IMR-90 (cell line): ENCODE results near the gene TBC1D17.

Source experiments
- CEBPB ChIP-seq: IDR thresholded peaks from 2 replicates; pipeline ENCODE4 v1.6.1; 2012; ENCODE audit warnings: low read depth, low read length, improper control_type of control experiment
- FOS ChIP-seq: fragments of 150-350 bp; IDR thresholded peaks from 2 replicates; pipeline ENCODE4 v1.6.1; 2016; ENCODE audit warnings: low read depth, low read length
- MAFK ChIP-seq: IDR thresholded peaks from 2 replicates; pipeline ENCODE4 v1.6.1; 2012; ENCODE audit warnings: low read depth, low read length, improper control_type of control experiment
- POLR2A ChIP-seq: IDR thresholded peaks from 2 replicates; pipeline ENCODE4 v1.6.1; 2012; ENCODE audit warnings: mild to moderate bottlenecking, low read depth, low read length
- RCOR1 ChIP-seq: IDR thresholded peaks from 2 replicates; pipeline ENCODE4 v1.6.1; 2012; ENCODE audit warnings: mild to moderate bottlenecking, low read length, improper control_type of control experiment; ENCODE audit not compliant: insufficient replicate concordance
- RFX5 ChIP-seq: IDR thresholded peaks from 2 replicates; pipeline ENCODE4 v1.8.0; 2012; ENCODE audit warnings: low read depth, mild to moderate bottlenecking, low read length, moderate library complexity
- TF ChIP-seq, protein P1 (sequence below): conservative IDR thresholded peaks from 2 replicates; pipeline ENCODE4 v1.5.1; 2012; ENCODE audit warnings: mild to moderate bottlenecking, low read depth, low read length, improper control_type of control experiment

DNA sequence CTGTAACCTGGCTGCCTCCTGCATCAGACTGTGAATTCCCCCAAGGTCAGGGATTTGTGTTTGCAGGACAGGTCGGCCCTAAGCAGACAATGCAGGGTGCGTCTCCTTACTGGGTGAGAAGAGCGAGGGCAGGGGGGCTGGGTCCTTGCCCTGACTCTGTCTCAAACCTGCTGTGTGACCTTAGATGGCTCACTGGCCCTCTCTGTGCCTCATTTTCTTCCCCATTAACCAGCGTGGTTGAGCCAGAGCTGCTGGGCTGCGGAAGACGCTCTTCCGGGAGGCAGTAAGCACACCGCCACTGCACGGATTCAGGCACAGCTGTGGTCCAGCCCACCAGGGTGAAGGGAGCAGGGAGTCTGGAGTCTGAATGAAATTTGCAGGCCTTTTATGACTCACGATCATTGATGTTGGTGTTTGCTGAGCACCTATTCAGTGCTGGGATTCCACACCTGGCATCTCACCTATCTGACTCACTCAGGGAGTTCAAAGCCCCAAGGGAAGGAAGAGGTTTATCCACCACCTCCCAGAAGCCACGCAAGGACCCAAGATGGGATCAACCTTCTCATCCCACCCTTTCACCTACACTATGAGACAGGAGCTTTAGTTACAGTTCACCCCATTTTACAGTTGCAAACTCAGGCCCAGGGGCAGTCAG is 2.9 kb upstream of the TBC1D17 start:
- TF ChIP-seq, protein P1, sequence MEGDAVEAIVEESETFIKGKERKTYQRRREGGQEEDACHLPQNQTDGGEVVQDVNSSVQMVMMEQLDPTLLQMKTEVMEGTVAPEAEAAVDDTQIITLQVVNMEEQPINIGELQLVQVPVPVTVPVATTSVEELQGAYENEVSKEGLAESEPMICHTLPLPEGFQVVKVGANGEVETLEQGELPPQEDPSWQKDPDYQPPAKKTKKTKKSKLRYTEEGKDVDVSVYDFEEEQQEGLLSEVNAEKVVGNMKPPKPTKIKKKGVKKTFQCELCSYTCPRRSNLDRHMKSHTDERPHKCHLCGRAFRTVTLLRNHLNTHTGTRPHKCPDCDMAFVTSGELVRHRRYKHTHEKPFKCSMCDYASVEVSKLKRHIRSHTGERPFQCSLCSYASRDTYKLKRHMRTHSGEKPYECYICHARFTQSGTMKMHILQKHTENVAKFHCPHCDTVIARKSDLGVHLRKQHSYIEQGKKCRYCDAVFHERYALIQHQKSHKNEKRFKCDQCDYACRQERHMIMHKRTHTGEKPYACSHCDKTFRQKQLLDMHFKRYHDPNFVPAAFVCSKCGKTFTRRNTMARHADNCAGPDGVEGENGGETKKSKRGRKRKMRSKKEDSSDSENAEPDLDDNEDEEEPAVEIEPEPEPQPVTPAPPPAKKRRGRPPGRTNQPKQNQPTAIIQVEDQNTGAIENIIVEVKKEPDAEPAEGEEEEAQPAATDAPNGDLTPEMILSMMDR, result no peak
- TF ChIP-seq CEBPB, result no peak
- no peak for TF ChIP-seq FOS
- TF ChIP-seq RFX5, result no peak
- TF ChIP-seq RCOR1, result no peak
- no peak for TF ChIP-seq POLR2A
- TF ChIP-seq MAFK, result no peak
